MM.1S (cell line): ENCODE data around the gene C12orf56.

ENCODE experiments used
- DNase-seq: peaks from one replicate; pipeline ENCODE4 v3.0.0-alpha.2; 2015
- H2AFZ ChIP-seq: fragments of 300-600 bp; sonication (generic); 2 replicates; pipeline ENCODE4 v1.6.0; 2016; ENCODE audit warnings: antibody characterized with exemption, low read length
- H3F3A ChIP-seq: fragments of 300-600 bp; sonication (generic); 2 replicates; pipeline ENCODE4 v1.6.1; 2016; ENCODE audit warnings: mild to moderate bottlenecking, antibody characterized with exemption, low read length, moderate library complexity, mixed read lengths; ENCODE audit not compliant: insufficient read depth
- H3K27ac ChIP-seq: fragments of 300-600 bp; sonication (generic); 2 replicates; pipeline ENCODE4 v1.5.1; 2016; ENCODE audit warnings: mild to moderate bottlenecking, low read length
- H3K27me3 ChIP-seq: fragments of 300-600 bp; sonication (generic); replicated peaks from 2 replicates; pipeline ENCODE4 v1.6.0; 2016; ENCODE audit warnings: low read length; ENCODE audit not compliant: insufficient read depth
- H3K36me3 ChIP-seq: fragments of 300-600 bp; sonication (generic); replicated peaks from 2 replicates; pipeline ENCODE4 v1.6.1; 2016; ENCODE audit warnings: mild to moderate bottlenecking, low read length, mixed read lengths; ENCODE audit not compliant: insufficient read depth
- H3K4me1 ChIP-seq: fragments of 300-600 bp; sonication (generic); 2 replicates; pipeline ENCODE4 v1.6.1; 2016; ENCODE audit warnings: low read length, mixed read lengths
- H3K4me2 ChIP-seq: fragments of 300-600 bp; sonication (generic); 2 replicates; pipeline ENCODE4 v1.6.0; 2016; ENCODE audit warnings: low read depth, low read length
- H3K4me3 ChIP-seq: fragments of 300-600 bp; sonication (generic); 2 replicates; pipeline ENCODE4 v1.5.1; 2016; ENCODE audit warnings: low read length, mixed read lengths
- H3K79me2 ChIP-seq: fragments of 300-600 bp; sonication (generic); 2 replicates; pipeline ENCODE4 v1.6.1; 2016; ENCODE audit warnings: mixed run types, low read length, mixed read lengths
- H3K9ac ChIP-seq: fragments of 300-600 bp; sonication (generic); 2 replicates; pipeline ENCODE4 v1.6.1; 2016; ENCODE audit warnings: low read length, mixed read lengths
- H3K9me2 ChIP-seq: fragments of 300-600 bp; sonication (generic); replicated peaks from 2 replicates; pipeline ENCODE4 v1.6.1; 2016; ENCODE audit warnings: mild to moderate bottlenecking, low read length, mixed read lengths; ENCODE audit not compliant: insufficient read depth
- H3K9me3 ChIP-seq: fragments of 300-600 bp; sonication (generic); replicated peaks from 2 replicates; pipeline ENCODE4 v1.6.1; 2016; ENCODE audit warnings: mild to moderate bottlenecking, low read length, mixed read lengths; ENCODE audit not compliant: insufficient read depth
- H4K20me1 ChIP-seq: fragments of 300-600 bp; sonication (generic); 2 replicates; pipeline ENCODE4 v1.6.1; 2016; ENCODE audit warnings: mild to moderate bottlenecking, low read length, moderate library complexity, mixed read lengths; ENCODE audit not compliant: insufficient read depth
- EZH2 ChIP-seq: fragments of 300-600 bp; sonication (generic); optimal IDR thresholded peaks from 2 replicates; pipeline ENCODE3; 2017; ENCODE audit warnings: low read depth, mild to moderate bottlenecking, antibody characterized with exemption, low read length, mixed read lengths
- EZH2phosphoT487 ChIP-seq: fragments of 300-600 bp; sonication (generic); IDR thresholded peaks from 2 replicates; pipeline ENCODE4 v1.6.1; 2018; ENCODE audit warnings: antibody characterized with exemption, low read length
- TF ChIP-seq, protein P1 (sequence below): fragments of 300-600 bp; sonication (generic); IDR thresholded peaks from 2 replicates; pipeline ENCODE4 v1.5.1; 2016; ENCODE audit warnings: antibody characterized with exemption, low read length, mixed read lengths

C12orf56 gene

GRCh38 chr12:64400041-64400440 is 9.5 kb upstream of the C12orf56 start:
- Histone ChIP-seq H4K20me1 (no peaks in the 10 kb centered on the region), H3K9ac (no peak overlapping the region), H3K9me2 (no peaks in the 10 kb centered on the region), H3K27ac (no peak overlapping the region), H3K4me3 (no peak overlapping the region), H3K4me2 (no peak overlapping the region), H3K36me3 (no peaks in the 10 kb centered on the region), H2AFZ (no peak overlapping the region), H3K4me1 (no peaks in the 10 kb centered on the region), H3K27me3 (no peaks in the 10 kb centered on the region), H3K9me3 (no peaks in the 10 kb centered on the region), H3F3A (peaks cover 5% of the 10 kb centered on the region), H3K79me2 (peaks cover 5% of the 10 kb centered on the region)
- DNase-seq = no peak
- TF ChIP-seq EZH2 (no peak), EZH2phosphoT487 (no peak)
- TF ChIP-seq, protein P1, sequence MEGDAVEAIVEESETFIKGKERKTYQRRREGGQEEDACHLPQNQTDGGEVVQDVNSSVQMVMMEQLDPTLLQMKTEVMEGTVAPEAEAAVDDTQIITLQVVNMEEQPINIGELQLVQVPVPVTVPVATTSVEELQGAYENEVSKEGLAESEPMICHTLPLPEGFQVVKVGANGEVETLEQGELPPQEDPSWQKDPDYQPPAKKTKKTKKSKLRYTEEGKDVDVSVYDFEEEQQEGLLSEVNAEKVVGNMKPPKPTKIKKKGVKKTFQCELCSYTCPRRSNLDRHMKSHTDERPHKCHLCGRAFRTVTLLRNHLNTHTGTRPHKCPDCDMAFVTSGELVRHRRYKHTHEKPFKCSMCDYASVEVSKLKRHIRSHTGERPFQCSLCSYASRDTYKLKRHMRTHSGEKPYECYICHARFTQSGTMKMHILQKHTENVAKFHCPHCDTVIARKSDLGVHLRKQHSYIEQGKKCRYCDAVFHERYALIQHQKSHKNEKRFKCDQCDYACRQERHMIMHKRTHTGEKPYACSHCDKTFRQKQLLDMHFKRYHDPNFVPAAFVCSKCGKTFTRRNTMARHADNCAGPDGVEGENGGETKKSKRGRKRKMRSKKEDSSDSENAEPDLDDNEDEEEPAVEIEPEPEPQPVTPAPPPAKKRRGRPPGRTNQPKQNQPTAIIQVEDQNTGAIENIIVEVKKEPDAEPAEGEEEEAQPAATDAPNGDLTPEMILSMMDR = no peak

DNA sequence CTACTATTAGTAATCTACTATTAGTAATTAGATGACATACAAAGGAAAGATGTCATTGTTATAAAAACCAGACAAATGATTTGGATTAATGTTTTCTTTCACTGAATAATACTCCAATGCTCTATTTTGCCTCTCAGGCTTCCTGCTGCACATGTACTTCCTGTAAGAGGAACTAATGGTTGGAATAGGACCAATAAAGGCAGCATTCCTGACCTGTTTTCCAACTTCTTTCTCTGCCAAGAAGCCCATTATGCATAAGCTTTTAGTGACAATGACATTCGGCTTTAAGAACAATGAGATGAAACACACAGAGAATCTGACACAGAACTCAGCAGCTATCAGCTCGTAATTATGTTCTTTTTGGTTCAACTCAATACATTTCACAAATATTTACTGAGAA is 5.2 kb upstream of the C12orf56 start:
- no peak overlapping the region for H3K27ac ChIP-seq
- no peaks in the 10 kb centered on the region for H3K9me3 ChIP-seq
- TF ChIP-seq EZH2phosphoT487 (no peak), EZH2 (no peak)
- TF ChIP-seq, protein P1 = no peak
- no peaks in the 10 kb centered on the region for H3K79me2 ChIP-seq
- no peaks in the 10 kb centered on the region for H3K27me3 ChIP-seq
- H3K4me3 ChIP-seq = no peak overlapping the region
- no peak overlapping the region for H3K9ac ChIP-seq
- no peak overlapping the region for H3K4me2 ChIP-seq
- no peaks in the 10 kb centered on the region for H3K36me3 ChIP-seq
- H3F3A ChIP-seq = no peaks in the 10 kb centered on the region
- H3K4me1 ChIP-seq = no peaks in the 10 kb centered on the region
- no peak for DNase-seq
- no peaks in the 10 kb centered on the region for H3K9me2 ChIP-seq
- H2AFZ ChIP-seq = no peak overlapping the region
- no peaks in the 10 kb centered on the region for H4K20me1 ChIP-seq

GRCh38 chr12:64392221-64392620 is 1.7 kb upstream of the C12orf56 start:
- TF ChIP-seq EZH2phosphoT487 (no peak), EZH2 (no peak)
- TF ChIP-seq, protein P1 = peak; percentile 33
- no peaks in the 10 kb centered on the region for H3K79me2 ChIP-seq
- no peaks in the 10 kb centered on the region for H3K9me3 ChIP-seq
- H3K27me3 ChIP-seq = no peaks in the 10 kb centered on the region
- H4K20me1 ChIP-seq = no peaks in the 10 kb centered on the region
- H3F3A ChIP-seq = no peaks in the 10 kb centered on the region
- no peak overlapping the region for H3K9ac ChIP-seq
- no peaks in the 10 kb centered on the region for H3K9me2 ChIP-seq
- H3K27ac ChIP-seq = no peak overlapping the region
- no peak overlapping the region for H2AFZ ChIP-seq
- H3K4me1 ChIP-seq = no peaks in the 10 kb centered on the region
- no peak overlapping the region for H3K4me2 ChIP-seq
- peak; percentile 39 for DNase-seq
- no peaks in the 10 kb centered on the region for H3K36me3 ChIP-seq
- no peak overlapping the region for H3K4me3 ChIP-seq

DNA sequence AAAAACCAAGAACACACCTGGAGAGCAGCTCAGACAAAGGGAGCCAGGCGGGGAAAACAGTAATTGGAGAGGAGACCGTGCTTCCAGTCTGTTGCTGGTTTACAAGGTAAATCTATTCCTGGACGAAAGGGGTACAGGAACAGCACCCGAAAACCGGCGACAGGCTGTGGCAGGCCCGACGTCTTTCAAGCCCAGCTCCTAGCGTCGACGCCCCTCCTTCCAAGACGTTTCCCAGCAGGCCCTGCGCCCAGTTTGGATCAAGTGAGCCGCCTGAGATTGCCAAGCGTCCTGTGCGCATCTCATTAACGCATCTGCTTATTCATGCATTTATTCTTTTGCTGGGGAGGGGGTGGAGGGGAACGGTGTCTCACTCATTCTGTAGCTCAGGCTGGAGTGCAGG is 1.4 kb downstream of the C12orf56 start:
- Histone ChIP-seq H4K20me1 (no peaks in the 10 kb centered on the region), H3K4me1 (no peaks in the 10 kb centered on the region), H3K27ac (no peak overlapping the region), H3K4me3 (no peak overlapping the region), H3K9me3 (no peaks in the 10 kb centered on the region), H3F3A (no peaks in the 10 kb centered on the region), H2AFZ (no peak overlapping the region), H3K9me2 (no peaks in the 10 kb centered on the region), H3K36me3 (no peaks in the 10 kb centered on the region), H3K4me2 (no peak overlapping the region), H3K9ac (no peak overlapping the region), H3K27me3 (no peaks in the 10 kb centered on the region), H3K79me2 (no peaks in the 10 kb centered on the region)
- DNase-seq = no peak
- no peak for TF ChIP-seq EZH2phosphoT487
